C4-2B (cell line): Measurements from ENCODE around the gene PCDH9.

Experiments used
- H3K27ac ChIP-seq: fragments of 450-650 bp; 2 replicates; pipeline ENCODE4 v1.5.1; 2017
- ZFX ChIP-seq: fragments of 450-650 bp; IDR thresholded peaks from 2 replicates; pipeline ENCODE4 v1.6.1; 2017
- TF ChIP-seq, protein P1 (sequence below): fragments of 450-650 bp; conservative IDR thresholded peaks from 2 replicates; pipeline ENCODE4 v1.5.1; 2017; ENCODE audit warnings: mild to moderate bottlenecking

The PCDH9 gene

DNA sequence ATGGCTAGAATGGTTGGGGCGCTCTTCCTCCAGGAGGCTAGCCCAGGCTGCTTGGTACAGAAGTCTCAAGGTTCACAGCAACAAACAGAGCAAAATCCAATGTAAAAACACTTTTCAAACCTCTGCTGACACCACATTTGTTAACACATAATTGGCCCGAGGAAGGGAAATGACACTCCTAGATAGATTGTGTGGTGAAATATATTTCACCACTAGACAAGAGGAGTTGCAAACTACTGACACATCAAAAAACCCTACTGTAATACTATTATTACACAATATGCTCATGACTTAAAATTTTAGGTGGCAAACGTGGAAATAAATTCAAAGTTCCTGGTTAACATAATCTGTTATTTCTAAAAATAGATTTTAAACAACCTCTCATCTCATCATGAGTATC lies 643.6 kb downstream of the PCDH9 start:
- TF ChIP-seq, protein P1, sequence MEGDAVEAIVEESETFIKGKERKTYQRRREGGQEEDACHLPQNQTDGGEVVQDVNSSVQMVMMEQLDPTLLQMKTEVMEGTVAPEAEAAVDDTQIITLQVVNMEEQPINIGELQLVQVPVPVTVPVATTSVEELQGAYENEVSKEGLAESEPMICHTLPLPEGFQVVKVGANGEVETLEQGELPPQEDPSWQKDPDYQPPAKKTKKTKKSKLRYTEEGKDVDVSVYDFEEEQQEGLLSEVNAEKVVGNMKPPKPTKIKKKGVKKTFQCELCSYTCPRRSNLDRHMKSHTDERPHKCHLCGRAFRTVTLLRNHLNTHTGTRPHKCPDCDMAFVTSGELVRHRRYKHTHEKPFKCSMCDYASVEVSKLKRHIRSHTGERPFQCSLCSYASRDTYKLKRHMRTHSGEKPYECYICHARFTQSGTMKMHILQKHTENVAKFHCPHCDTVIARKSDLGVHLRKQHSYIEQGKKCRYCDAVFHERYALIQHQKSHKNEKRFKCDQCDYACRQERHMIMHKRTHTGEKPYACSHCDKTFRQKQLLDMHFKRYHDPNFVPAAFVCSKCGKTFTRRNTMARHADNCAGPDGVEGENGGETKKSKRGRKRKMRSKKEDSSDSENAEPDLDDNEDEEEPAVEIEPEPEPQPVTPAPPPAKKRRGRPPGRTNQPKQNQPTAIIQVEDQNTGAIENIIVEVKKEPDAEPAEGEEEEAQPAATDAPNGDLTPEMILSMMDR, result no peak
- TF ChIP-seq ZFX, result no peak
- H3K27ac ChIP-seq, result no peak overlapping the region

GRCh38 chr13:66585669-66586203 lies 644.4 kb downstream of the PCDH9 start:
- TF ChIP-seq, protein P1, result no peak
- TF ChIP-seq ZFX, result no peak
- no peak overlapping the region for H3K27ac ChIP-seq

- no peak overlapping the region for H3K27ac ChIP-seq
- no peak for TF ChIP-seq ZFX
- TF ChIP-seq, protein P1, result no peak
Measured at GRCh38 chr13:66581675-66582074, 648.5 kb downstream of the PCDH9 start.

DNA sequence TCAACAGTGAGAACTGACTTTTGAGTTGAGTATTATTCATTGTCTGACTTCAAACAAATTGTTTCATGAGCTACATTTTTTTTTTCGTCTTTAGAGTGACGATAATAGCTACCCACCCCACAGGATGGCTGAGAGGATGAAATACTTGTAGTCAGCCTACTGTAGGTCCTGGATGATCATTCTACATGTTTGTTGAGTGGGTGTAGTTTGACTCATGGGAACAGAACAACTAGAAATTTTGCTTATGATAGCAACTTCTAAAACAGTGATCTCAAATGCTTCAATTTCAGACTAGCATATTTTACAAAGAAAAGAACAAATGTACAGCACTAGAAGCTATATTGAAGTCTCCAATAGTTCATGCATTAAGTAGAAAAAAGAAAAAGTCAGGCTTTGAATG lies 651.8 kb downstream of the PCDH9 start:
- no peak for TF ChIP-seq ZFX
- TF ChIP-seq, protein P1, result no peak
- H3K27ac ChIP-seq, result no peak overlapping the region

GRCh38 chr13:66577358-66577757 lies 652.8 kb downstream of the PCDH9 start:
- TF ChIP-seq, protein P1, result no peak
- TF ChIP-seq ZFX, result no peak
- no peak overlapping the region for H3K27ac ChIP-seq

GRCh38 chr13:66576381-66576780 lies 653.8 kb downstream of the PCDH9 start:
- TF ChIP-seq, protein P1, result no peak
- TF ChIP-seq ZFX, result no peak
- H3K27ac ChIP-seq, result no peak overlapping the region

DNA sequence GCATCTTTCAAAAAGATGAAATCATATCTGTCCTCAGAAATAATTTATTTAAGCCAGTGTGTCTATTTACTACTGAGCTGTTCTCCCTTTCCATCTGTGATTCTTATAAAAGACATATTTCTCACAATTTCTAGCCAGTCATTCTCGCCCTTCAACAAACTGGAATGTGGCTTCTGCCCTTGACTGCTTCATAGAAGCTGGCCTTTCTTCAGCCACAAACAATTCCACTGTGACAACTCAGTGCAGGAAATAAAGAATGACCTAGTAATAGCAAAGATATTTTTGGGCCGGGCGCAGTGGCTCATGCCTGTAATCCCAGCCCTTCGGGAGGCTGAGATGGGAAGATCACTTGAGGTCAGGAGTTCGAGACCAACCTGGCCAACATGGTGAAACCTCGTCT lies 655.5 kb downstream of the PCDH9 start:
- TF ChIP-seq ZFX, result no peak
- TF ChIP-seq, protein P1, result no peak
- no peak overlapping the region for H3K27ac ChIP-seq
